H7 (cell line): ENCODE data around the gene TCF15. TPM values are rescaled to one million over a fixed set of nuclear protein-coding genes. Genes with fewer than 3 reads are reported as not detected.

Experiments
- DNase-seq: peaks from one replicate; pipeline ENCODE4 v3.0.0; 2012
- H3K27me3 ChIP-seq: 2 replicates; pipeline ENCODE4 v1.6.0; 2011; ENCODE audit warnings: mild to moderate bottlenecking, low read length; ENCODE audit not compliant: control insufficient read depth, insufficient read depth
- H3K36me3 ChIP-seq: replicated peaks from 2 replicates; pipeline ENCODE4 v1.5.1; 2011; ENCODE audit warnings: low read length; ENCODE audit not compliant: control insufficient read depth, insufficient read depth
- H3K4me3 ChIP-seq: 2 replicates; pipeline ENCODE4 v1.5.1; 2011; ENCODE audit warnings: low read depth, mild to moderate bottlenecking, control low read depth, low read length, moderate library complexity; ENCODE audit not compliant: insufficient read depth
- total RNA-seq: library from RNA; depleted of rRNA; stranded (reverse); fragments of >200 nt; shearing (Covaris generic); gene quantifications from 2 replicates; pipeline ENCODE4 v1.2.3, GENCODE V29; 2014; rRNA removed

TCF15 gene
- total RNA-seq, 1 experiment from 2014 or later: 5.1 TPM

DNA sequence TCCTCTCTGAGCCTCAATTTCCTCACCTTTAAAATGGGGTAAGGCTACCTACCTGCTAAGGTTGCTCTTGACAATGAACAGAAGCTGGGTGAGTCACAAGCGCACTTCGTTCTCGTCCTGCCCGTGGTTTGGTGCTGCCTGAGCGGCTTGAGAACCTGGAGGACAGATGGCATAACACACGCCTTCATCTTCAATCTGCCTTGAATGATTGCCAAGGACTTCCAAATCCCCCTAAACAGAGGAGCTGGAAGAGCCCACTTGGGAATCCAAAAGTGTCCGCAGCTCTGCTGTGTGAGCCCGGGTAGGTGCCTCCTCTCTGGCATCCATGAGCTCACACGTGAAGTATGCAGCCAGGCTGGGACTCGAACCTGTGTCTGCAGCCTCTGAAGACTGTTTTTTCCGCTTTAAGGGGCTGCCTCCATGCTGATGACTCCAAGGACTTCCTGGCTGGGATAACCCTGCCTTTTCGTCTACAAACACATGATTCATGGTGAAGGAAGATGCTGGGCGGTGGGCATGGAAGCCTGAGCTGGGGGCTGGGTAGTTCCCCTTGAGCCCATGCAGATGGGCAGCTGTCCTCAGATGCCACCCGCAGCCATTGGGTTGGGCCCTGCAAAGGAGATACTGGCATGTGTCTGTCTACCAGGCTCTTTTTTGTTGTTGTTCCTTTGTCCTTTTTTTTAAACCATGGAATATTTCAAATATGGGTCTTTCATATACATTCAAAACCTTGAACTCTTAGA is 41.3 kb downstream of the TCF15 start:
- DNase-seq: peak; percentile 41
- Histone ChIP-seq H3K4me3 (no peak overlapping the region), H3K27me3 (no peaks in the 10 kb centered on the region; the same call in 1 of the 2 replicates), H3K36me3 (no peaks in the 10 kb centered on the region)

DNA sequence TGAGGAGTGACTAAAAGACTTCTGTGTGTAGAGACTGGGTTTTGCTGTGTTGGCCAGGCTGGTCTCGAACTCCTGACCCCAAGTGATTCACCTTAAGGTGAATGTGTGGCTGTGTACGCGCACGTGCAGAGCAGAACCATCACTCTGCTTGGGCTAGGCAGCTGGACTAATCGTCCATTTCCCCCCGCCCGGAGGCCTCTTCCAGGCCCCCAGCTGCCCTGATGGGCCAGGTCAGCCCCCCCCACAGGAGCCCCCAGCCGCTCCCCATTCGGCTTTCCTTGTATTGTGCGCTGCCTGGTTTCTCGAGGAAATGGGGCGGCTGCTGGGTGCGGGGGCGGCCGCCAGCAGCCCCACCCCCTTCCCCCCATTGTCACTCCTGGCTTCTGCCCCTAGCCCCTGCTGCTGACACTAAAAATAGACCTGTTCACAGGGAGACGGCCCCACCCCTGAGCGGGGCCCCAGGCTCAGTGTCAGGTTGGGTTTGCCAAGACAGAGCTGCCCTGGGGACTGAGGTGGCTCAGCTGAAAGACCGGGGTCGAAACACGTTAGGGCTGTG is 41.9 kb downstream of the TCF15 start:
- Histone ChIP-seq H3K4me3 (no peak overlapping the region), H3K27me3 (no peaks in the 10 kb centered on the region; the same call in 1 of the 2 replicates), H3K36me3 (no peaks in the 10 kb centered on the region)
- peak; percentile 64 for DNase-seq

DNA sequence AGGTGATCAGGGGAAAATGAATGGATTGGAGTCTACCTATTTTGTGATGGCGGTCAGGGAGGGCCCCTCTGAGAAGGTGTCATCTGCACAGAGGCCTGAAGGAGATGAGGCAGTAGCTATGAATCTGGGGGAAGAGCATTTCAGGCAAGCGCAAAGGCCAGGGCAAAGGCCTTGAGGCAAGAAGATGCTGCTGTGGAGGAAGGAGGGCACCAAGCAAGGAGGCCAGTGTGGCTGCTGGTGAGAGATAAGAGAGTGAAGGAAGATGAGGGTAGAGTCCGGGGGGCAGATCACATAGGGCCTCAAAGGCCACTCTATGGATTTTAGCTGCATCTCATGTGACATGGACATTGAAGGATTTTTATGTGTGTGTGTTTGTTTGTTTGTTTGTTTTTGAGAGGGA is 45.9 kb downstream of the TCF15 start:
- no peak for DNase-seq
- Histone ChIP-seq H3K36me3 (no peaks in the 10 kb centered on the region), H3K4me3 (no peak overlapping the region), H3K27me3 (no peaks in the 10 kb centered on the region)

DNA sequence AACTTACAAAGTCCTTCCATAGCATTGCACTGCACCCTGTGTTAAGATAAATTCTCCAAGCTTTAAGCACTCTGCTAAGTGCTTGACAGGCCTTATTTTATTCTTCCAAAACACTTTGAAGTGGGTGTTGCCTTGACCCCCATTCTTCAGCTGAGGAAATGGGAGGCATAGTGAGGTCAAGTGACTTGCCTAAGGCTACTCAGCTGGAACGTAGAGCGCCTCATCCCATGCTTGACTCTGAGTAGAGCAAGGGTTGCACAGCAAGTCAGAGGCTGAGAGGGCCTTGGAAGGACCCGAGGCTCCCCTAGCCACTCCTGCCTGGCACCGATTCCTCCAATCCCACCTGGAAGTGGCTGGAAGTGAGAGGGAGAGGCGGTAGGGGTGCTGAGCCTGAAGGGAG is 46.9 kb downstream of the TCF15 start:
- Histone ChIP-seq H3K4me3 (no peak overlapping the region), H3K27me3 (no peaks in the 10 kb centered on the region), H3K36me3 (no peaks in the 10 kb centered on the region)
- no peak for DNase-seq

DNA sequence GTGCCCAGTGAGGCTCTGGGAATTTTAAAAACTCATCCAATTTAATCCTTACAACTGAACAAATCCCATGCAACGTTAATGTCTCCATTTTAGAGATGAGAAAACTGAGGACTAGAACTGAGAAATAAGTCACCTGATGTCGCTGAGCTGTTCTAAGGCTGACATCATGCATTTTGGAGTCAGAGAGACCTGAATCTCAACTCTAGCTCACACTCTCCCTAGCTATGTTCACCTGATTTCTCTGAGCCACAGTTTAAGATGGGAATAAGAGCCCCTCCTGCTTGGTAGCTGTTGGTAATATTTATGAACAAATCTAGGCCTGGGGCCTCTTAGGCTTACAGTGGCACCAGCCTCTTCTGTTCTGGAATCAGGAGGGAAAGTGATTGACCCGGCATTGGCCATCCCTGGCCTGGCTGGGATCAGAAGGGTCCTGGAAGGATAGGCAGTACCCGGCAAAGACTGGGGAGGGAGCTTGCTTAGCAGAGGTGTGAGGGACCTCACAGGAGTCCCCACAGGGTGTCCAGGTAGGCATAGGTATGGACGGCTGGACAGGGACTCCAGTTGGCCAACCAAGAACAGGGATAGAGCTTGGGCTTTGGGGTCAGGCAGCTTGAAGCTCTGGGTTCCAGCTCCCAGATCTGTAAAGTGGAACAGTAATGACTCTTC is 47.7 kb downstream of the TCF15 start:
- Histone ChIP-seq H3K27me3 (no peaks in the 10 kb centered on the region), H3K36me3 (no peaks in the 10 kb centered on the region), H3K4me3 (no peak overlapping the region)
- DNase-seq: no peak

DNA sequence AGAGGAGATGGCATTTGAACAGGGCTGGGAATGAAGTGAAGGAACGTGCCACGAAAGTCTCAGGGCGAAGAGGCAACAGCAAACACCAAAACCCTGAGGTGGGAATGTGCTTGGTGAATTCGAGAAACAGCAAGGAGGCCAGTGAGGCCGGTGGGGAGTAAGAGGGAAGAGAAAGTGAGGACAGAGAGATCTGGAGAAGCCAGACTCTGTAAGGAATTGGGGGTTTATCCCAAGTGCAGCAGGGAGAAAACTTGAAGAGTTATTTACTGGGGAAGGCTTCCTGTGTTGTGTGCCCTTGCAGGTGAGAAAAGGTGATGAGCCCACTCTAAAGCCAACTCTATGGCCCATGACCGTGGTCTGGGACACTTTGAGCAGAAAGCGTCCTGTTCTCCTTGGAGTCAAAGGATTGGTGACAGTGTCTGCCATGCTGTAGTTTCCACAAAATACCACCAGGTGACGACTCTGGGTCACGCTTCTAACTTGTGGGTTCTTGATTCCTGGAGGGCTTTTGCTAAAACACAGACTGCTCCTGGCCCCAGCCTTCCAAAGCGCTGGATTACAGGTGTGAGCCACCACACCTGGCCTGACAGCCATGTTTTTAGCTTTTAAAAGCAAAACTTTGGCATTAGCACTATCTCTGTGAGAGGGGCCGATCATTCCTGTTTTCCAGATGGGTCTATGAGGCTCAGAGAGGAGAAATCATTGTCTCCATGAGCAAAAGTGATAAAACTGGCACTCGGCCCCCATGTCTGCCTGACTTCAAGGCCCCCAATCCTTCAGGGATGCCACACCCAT is 48.5 kb downstream of the TCF15 start:
- DNase-seq: peak; percentile 85
- no peaks in the 10 kb centered on the region for H3K36me3 ChIP-seq
- H3K4me3 ChIP-seq: no peak overlapping the region
- H3K27me3 ChIP-seq: no peaks in the 10 kb centered on the region

DNA sequence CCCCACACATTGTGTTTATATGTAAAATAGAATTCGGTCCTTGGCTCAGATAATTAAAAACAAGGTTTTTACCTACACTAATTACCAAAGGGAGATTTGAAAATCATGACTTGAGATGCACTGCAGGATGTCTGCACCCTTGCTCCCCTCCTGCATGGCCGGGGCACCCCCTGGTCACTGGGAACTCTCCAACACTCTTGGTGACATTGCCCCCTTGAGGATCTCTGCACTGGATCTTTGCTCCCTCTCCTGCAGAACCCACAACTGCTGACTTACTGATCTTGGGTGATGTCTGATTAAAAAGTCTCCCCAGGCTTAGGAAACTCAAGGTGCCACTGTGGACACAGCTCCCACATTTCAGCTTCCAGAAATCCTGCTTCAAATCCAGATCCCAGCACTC is 49.4 kb downstream of the TCF15 start:
- Histone ChIP-seq H3K27me3 (no peaks in the 10 kb centered on the region), H3K36me3 (no peaks in the 10 kb centered on the region), H3K4me3 (no peak overlapping the region)
- DNase-seq: no peak

DNA sequence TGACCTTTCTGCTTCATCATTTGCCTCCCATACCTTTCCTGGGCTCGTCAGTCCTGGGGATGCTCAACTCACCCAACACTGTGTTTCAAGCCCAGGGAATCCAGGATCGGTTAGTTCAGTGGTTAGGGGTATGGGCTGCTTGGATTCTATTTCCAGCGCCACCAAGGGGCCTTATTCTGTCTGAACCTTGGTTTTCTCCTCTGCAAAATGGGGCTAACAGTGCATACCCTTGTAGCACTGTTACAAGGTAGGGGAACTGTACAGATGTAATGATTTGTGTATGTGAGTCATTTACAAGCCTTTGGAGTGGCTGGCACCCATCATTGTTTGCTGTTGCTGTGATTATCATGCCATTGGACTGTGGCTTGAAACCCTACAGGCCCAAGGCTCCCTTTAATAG is 52.0 kb downstream of the TCF15 start:
- H3K4me3 ChIP-seq: no peak overlapping the region
- H3K27me3 ChIP-seq: no peaks in the 10 kb centered on the region
- H3K36me3 ChIP-seq: no peaks in the 10 kb centered on the region
- no peak for DNase-seq

DNA sequence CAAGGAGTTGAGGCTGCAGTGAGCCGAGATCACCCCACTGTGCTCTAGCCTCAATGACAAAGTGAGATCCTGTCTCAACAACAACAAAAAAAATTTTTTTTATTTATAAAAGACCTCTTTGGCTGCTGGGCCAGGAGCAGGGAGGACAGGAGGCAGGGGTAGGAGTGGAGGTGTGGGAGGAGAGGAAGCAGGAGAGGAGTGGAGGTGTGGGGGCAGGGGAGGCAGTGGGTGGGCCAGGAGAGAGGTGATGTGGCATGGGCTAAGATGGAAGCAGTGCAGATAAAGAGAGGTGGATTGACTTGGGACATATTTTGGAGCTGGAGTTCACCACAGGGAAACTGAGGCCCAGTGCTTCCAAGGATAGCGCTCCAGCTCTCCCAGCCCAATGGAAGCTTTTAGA is 53.1 kb downstream of the TCF15 start:
- Histone ChIP-seq H3K36me3 (no peaks in the 10 kb centered on the region), H3K4me3 (no peak overlapping the region), H3K27me3 (no peaks in the 10 kb centered on the region)
- no peak for DNase-seq

DNA sequence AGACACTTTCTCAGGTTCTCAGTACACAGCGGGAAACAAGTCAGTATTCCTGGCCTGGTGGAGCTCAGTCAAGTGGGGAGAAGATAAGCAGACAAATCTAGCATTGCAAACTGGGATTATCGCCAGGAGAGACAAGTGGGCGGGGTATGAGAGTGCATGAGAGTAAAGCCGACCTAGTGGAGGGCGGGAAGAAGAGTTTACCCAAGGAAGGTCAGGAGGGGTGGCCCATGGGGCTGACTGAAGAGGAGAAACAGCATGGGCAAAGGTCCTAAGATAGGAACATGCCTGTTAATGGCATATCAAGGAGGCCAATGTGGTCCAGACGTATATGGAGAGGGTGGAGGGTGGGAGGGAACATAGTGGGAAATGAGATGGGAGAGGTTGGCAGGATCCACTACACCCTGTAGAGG is 54.1 kb downstream of the TCF15 start:
- DNase-seq: no peak
- no peaks in the 10 kb centered on the region for H3K36me3 ChIP-seq

More for the DNA sequence above, 54.1 kb downstream of the TCF15 start:
- Histone ChIP-seq H3K4me3 (no peak overlapping the region), H3K27me3 (no peaks in the 10 kb centered on the region)

Other genes starting within 250 kb of the TCF15 start
- gene TRIB3, start 229.5 kb downstream of the TCF15 start, total RNA-seq: 11.7 and 17.6 TPM in 2 replicates
- 53.9 and 61.9 TPM in 2 replicates for gene RBCK1, start 202.0 kb downstream of the TCF15 start, total RNA-seq
- gene TBC1D20, start 147.8 kb downstream of the TCF15 start, total RNA-seq: 10.9 and 14.0 TPM in 2 replicates
- 124 and 187 TPM in 2 replicates for gene CSNK2A1, start 66.5 kb downstream of the TCF15 start, total RNA-seq
- 27.3 and 34.7 TPM in 2 replicates for gene SRXN1, start 42.9 kb upstream of the TCF15 start, total RNA-seq
- 0.03 TPM in 1 of 2 replicates, not detected in the other for gene SCRT2, start 65.5 kb upstream of the TCF15 start, total RNA-seq
- gene SLC52A3, start 158.2 kb upstream of the TCF15 start, total RNA-seq: 33.8 and 49.4 TPM in 2 replicates
- 5.5 and 9.9 TPM in 2 replicates for gene FAM110A, start 223.4 kb upstream of the TCF15 start, total RNA-seq